GM19467 (cell line): ENCODE measurements around the gene DBNL.
A peak's percentile ranks its signal among the peaks of the same experiment; 100 is the strongest.

Source experiments
- ATAC-seq: cut with Tn5 transposase; IDR thresholded peaks from one replicate; pipeline ENCODE4 v1.9.1; 2021; ENCODE audit warnings: mild to moderate bottlenecking, moderate library complexity; ENCODE audit not compliant: unreplicated experiment

DBNL gene

GRCh38 chr7:44076101-44076895 is 31.8 kb downstream of the DBNL start:
- ATAC-seq: no peak

- ATAC-seq: no peak
These were observed 32.6 kb downstream of the DBNL start for GRCh38 chr7:44077061-44077460.

- no peak for ATAC-seq
These were observed 33.2 kb downstream of the DBNL start for GRCh38 chr7:44077681-44078091.

- ATAC-seq: no peak
These were observed 34.0 kb downstream of the DBNL start for GRCh38 chr7:44078521-44078920.

GRCh38 chr7:44079331-44080021 is 35.0 kb downstream of the DBNL start:
- ATAC-seq: no peak

GRCh38 chr7:44080118-44080517 is 35.6 kb downstream of the DBNL start:
- ATAC-seq: no peak

GRCh38 chr7:44080686-44081265 is 36.3 kb downstream of the DBNL start:
- no peak for ATAC-seq

GRCh38 chr7:44081266-44081748 is 36.8 kb downstream of the DBNL start:
- ATAC-seq: no peak

- peak; percentile 89 for ATAC-seq
These were observed 38.2 kb downstream of the DBNL start for GRCh38 chr7:44082541-44083207.

GRCh38 chr7:44083796-44084195 is 39.3 kb downstream of the DBNL start:
- ATAC-seq: no peak

- no peak for ATAC-seq
These were observed 40.2 kb downstream of the DBNL start for GRCh38 chr7:44084701-44085100.

- ATAC-seq: no peak
These were observed 41.0 kb downstream of the DBNL start for GRCh38 chr7:44085546-44085945.

- no peak for ATAC-seq
These were observed 42.1 kb downstream of the DBNL start for GRCh38 chr7:44086627-44087026.

- ATAC-seq: no peak
These were observed 43.7 kb downstream of the DBNL start for GRCh38 chr7:44087911-44088838.

- ATAC-seq: no peak
These were observed 48.7 kb downstream of the DBNL start for GRCh38 chr7:44093102-44093641.

GRCh38 chr7:44094365-44094764 is 49.9 kb downstream of the DBNL start:
- no peak for ATAC-seq

- no peak for ATAC-seq
These were observed 50.5 kb downstream of the DBNL start for GRCh38 chr7:44094883-44095592.

- no peak for ATAC-seq
These were observed 51.3 kb downstream of the DBNL start for GRCh38 chr7:44095781-44096180.

GRCh38 chr7:44096326-44096881 is 51.9 kb downstream of the DBNL start:
- no peak for ATAC-seq
